ENCODE data around the gene WWC2.

GRCh38 chr4:183073838-183074145 is 25.3 kb upstream of the WWC2 start:
- TF ChIP-seq CTCF (IDR thresholded peaks at IDR 0.05) (peak in 1 of 6 experiments; percentile 3), POLR2AphosphoS5 (IDR thresholded peaks at IDR 0.05) (no peak), EP300 (IDR thresholded peaks at IDR 0.05) (no peak)
